ENCODE measurements around the gene ASMT. TPM values are rescaled to one million over a fixed set of nuclear protein-coding genes. Genes with fewer than 3 reads are reported as not detected.
A peak's percentile ranks its signal among the peaks of the same experiment; 100 is the strongest.

Gene ASMT
- total RNA-seq, 1 experiment from 2014 or later = not detected

- ATAC-seq (peak; percentile 88), DNase-seq (peak; percentile 85)
- CTCF ChIA-PET = no interaction called here
- H3K27me3 ChIP-seq (ENCODE audit: low read length) = no peaks in the 10 kb centered on the region
- H3K79me2 ChIP-seq (ENCODE audit: low read length) = peaks cover 41% of the 10 kb centered on the region
- TF ChIP-seq CTCF (conservative IDR thresholded peaks at IDR 0.05; ENCODE audit: low read depth, low read length) (no peak), EZH2phosphoT487 (IDR thresholded peaks at IDR 0.05; ENCODE audit: borderline replicate concordance, low read length) (no peak), EZH2 (IDR thresholded peaks at IDR 0.05; ENCODE audit: low read length, unreplicated experiment) (no peak)
- H3K9me2 ChIP-seq (replicated peaks; ENCODE audit: low read length) = no peaks in the 10 kb centered on the region
- no peaks in the 10 kb centered on the region for H3F3A ChIP-seq (ENCODE audit: low read length, unreplicated experiment)
- no TSS peak for BruUV-seq (replicated peaks)
- POLR2A ChIA-PET (ENCODE audit: unreplicated experiment) = no interaction called here
- peaks cover 7% of the 10 kb centered on the region; the same call in 1 of the 2 replicates for H3K36me3 ChIP-seq (ENCODE audit: low read depth, low read length)
- H3K4me3 ChIP-seq (ENCODE audit: low read length) = peak within 1 kb of the TSS; percentile 87
- H3K9me3 ChIP-seq (ENCODE audit: low read length) = no peaks in the 10 kb centered on the region
- peak within 1 kb of the TSS; percentile 93 for H3K4me2 ChIP-seq (ENCODE audit: low read length)
- H3K27ac ChIP-seq (ENCODE audit: low read length) = 0 out of 2 replicates have a peak within 1 kb of the TSS, but pooled peaks have one; percentile 18
- H3K9ac ChIP-seq (ENCODE audit: low read length) = peak within 1 kb of the TSS; percentile 90
- H2AFZ ChIP-seq (ENCODE audit: low read length) = no peak within 1 kb of the TSS
- H4K20me1 ChIP-seq (ENCODE audit: low read length) = peaks cover 10% of the 10 kb centered on the region; the same call in 1 of the 2 replicates
- 0 out of 2 replicates have a peak, but pooled peaks cover 4% of the 10 kb centered on the region for H3K4me1 ChIP-seq (ENCODE audit: insufficient read depth, low read length)
- intact Hi-C loops (cut with micrococcal nuclease) = no loop called here
Measured at GRCh38 chrX:1591102-1591862, 23.6 kb upstream of the ASMT start, which contains the start of gene AKAP17A. TSS of gene AKAP17A (plus strand) at chrX:1591604. CDS start at chrX:1593463, 1,859 bp downstream.

- ATAC-seq = peak; percentile 43
- 0 out of 2 replicates have a peak, but pooled peaks cover 4% of the 10 kb centered on the region for H3K4me1 ChIP-seq (ENCODE audit: insufficient read depth, low read length)
- H3K4me3 ChIP-seq (ENCODE audit: low read length) = peak overlapping the region; percentile 87
- H3K9me2 ChIP-seq (replicated peaks; ENCODE audit: low read length) = no peaks in the 10 kb centered on the region
- H3K9ac ChIP-seq (ENCODE audit: low read length) = peak overlapping the region; percentile 90
- ChIA-PET CTCF (no interaction called here), POLR2A (ENCODE audit: unreplicated experiment) (no interaction called here)
- intact Hi-C loops (cut with micrococcal nuclease) = no loop called here
- no peaks in the 10 kb centered on the region for H3F3A ChIP-seq (ENCODE audit: low read length, unreplicated experiment)
- no peak for DNase-seq
- TF ChIP-seq CTCF (conservative IDR thresholded peaks at IDR 0.05; ENCODE audit: low read depth, low read length) (no peak), EZH2 (IDR thresholded peaks at IDR 0.05; ENCODE audit: low read length, unreplicated experiment) (no peak), EZH2phosphoT487 (IDR thresholded peaks at IDR 0.05; ENCODE audit: borderline replicate concordance, low read length) (no peak)
- 0 out of 2 replicates have a peak overlapping the region, but pooled peaks have one; percentile 18 for H3K27ac ChIP-seq (ENCODE audit: low read length)
- peaks cover 10% of the 10 kb centered on the region; the same call in 1 of the 2 replicates for H4K20me1 ChIP-seq (ENCODE audit: low read length)
- no peaks in the 10 kb centered on the region for H3K27me3 ChIP-seq (ENCODE audit: low read length)
- H3K36me3 ChIP-seq (ENCODE audit: low read depth, low read length) = peaks cover 9% of the 10 kb centered on the region; the same call in 1 of the 2 replicates
- peak overlapping the region; percentile 93 for H3K4me2 ChIP-seq (ENCODE audit: low read length)
- peaks cover 43% of the 10 kb centered on the region for H3K79me2 ChIP-seq (ENCODE audit: low read length)
- H3K9me3 ChIP-seq (ENCODE audit: low read length) = no peaks in the 10 kb centered on the region
- BruUV-seq (replicated peaks) = TSS peak; percentile 57
- H2AFZ ChIP-seq (ENCODE audit: low read length) = no peak overlapping the region
Measured at GRCh38 chrX:1591863-1592469, 22.9 kb upstream of the ASMT start.
